ENCODE results near the gene USH2A. TPM values are rescaled to one million over a fixed set of nuclear protein-coding genes. Genes with fewer than 3 reads are reported as not detected.

The USH2A gene
- total RNA-seq, 4 donors from 2014 or later, result under 0.01 to 1.9 (median under 0.01) TPM

GRCh38 chr1:215833941-215834729 is 589.1 kb downstream of the USH2A start:
- Histone ChIP-seq H3K4me1 (no peaks in the 10 kb centered on the region), H3K27ac (replicated peaks in 1 of 4) (no peak overlapping the region), H3K27me3 (no peaks in the 10 kb centered on the region), H3K9me3 (peaks cover 0 to 7% (median 0%) of the 10 kb centered on the region in 4 donors), H3K36me3 (no peaks in the 10 kb centered on the region), H3K4me3 (no peak overlapping the region)
- TF ChIP-seq EP300 (IDR thresholded peaks at IDR 0.05) (no peak), POLR2AphosphoS5 (IDR thresholded peaks at IDR 0.05) (no peak), CTCF (IDR thresholded peaks at IDR 0.05) (no peak), POLR2A (IDR thresholded peaks at IDR 0.05; ENCODE audit: low read depth) (no peak)
- intact Hi-C loops (cut with DNase I), result no loop called here
- no peak for DNase-seq (ENCODE audit: extremely low spot score)
- 93% methylated on average over 3 of the region's 3 CpGs for WGBS

GRCh38 chr1:215830226-215830810 is 592.9 kb downstream of the USH2A start:
- DNase-seq (ENCODE audit: extremely low spot score), result no peak
- no peak overlapping the region for H3K4me3 ChIP-seq
- 84% methylated on average over 7 of the region's 7 CpGs for WGBS
- H3K27ac ChIP-seq (replicated peaks in 1 of 4), result no peak overlapping the region
- H3K27me3 ChIP-seq, result no peaks in the 10 kb centered on the region
- peaks cover 0 to 7% (median 0%) of the 10 kb centered on the region in 4 donors for H3K9me3 ChIP-seq
- no peak for TF ChIP-seq POLR2AphosphoS5 (IDR thresholded peaks at IDR 0.05)
- no peak for TF ChIP-seq CTCF (IDR thresholded peaks at IDR 0.05)
- TF ChIP-seq EP300 (IDR thresholded peaks at IDR 0.05), result no peak
- no peak for TF ChIP-seq POLR2A (IDR thresholded peaks at IDR 0.05; ENCODE audit: low read depth)
- H3K4me1 ChIP-seq, result no peaks in the 10 kb centered on the region
- no peaks in the 10 kb centered on the region for H3K36me3 ChIP-seq
- intact Hi-C loops (cut with DNase I), result no loop called here

- TF ChIP-seq CTCF (IDR thresholded peaks at IDR 0.05), result no peak
- TF ChIP-seq POLR2A (IDR thresholded peaks at IDR 0.05; ENCODE audit: low read depth), result no peak
- no peak for TF ChIP-seq EP300 (IDR thresholded peaks at IDR 0.05)
- TF ChIP-seq POLR2AphosphoS5 (IDR thresholded peaks at IDR 0.05), result no peak
- Histone ChIP-seq H3K27ac (replicated peaks in 1 of 4) (no peak overlapping the region), H3K4me3 (no peak overlapping the region), H3K9me3 (peaks cover 0 to 12% (median under 1%) of the 10 kb centered on the region in 4 donors), H3K27me3 (no peaks in the 10 kb centered on the region), H3K36me3 (no peaks in the 10 kb centered on the region), H3K4me1 (no peaks in the 10 kb centered on the region)
- no peak for DNase-seq (ENCODE audit: extremely low spot score)
- intact Hi-C loops (cut with DNase I), result no loop called here
Observed at GRCh38 chr1:215825056-215825455, 598.2 kb downstream of the USH2A start.

- no peaks in the 10 kb centered on the region for H3K36me3 ChIP-seq
- no peaks in the 10 kb centered on the region for H3K27me3 ChIP-seq
- intact Hi-C loops (cut with DNase I), result no loop called here
- H3K9me3 ChIP-seq, result peaks cover 0 to 12% (median 0%) of the 10 kb centered on the region in 4 donors
- H3K27ac ChIP-seq (replicated peaks in 1 of 4), result no peak overlapping the region
- no peak for DNase-seq (ENCODE audit: extremely low spot score)
- H3K4me1 ChIP-seq, result no peaks in the 10 kb centered on the region
- TF ChIP-seq EP300 (IDR thresholded peaks at IDR 0.05), result no peak
- no peak for TF ChIP-seq CTCF (IDR thresholded peaks at IDR 0.05)
- no peak for TF ChIP-seq POLR2AphosphoS5 (IDR thresholded peaks at IDR 0.05)
- no peak for TF ChIP-seq POLR2A (IDR thresholded peaks at IDR 0.05; ENCODE audit: low read depth)
- no peak overlapping the region for H3K4me3 ChIP-seq
Observed at GRCh38 chr1:215824245-215824644, 599.0 kb downstream of the USH2A start.
